ENCODE data around the gene FN1.
"Not testable (repeated sequence)": the region's sequence is repeated elsewhere in the genome, so short reads cannot be mapped to it uniquely, and the experiment has no call there.

FN1 gene

DNA sequence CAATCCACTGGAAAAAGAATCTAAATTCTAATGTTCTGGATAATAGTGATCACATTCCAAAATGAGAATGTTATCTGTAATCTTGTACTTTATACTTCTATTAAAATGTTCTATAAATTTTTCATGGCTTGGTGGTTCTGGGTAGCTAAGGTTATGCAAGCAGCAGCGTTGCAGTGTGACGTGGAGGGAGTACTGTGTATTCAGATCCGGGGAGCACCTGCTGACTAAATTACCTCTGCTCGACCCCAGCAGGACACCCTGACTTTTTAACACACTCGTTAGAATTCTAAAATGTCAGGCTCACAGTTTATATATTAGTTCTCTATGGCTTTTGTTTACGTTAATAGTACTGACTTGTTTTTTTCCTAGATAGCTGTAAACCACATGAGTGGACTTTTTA, 111.1 kb downstream of the FN1 start:
- no peak for DNase-seq

DNA sequence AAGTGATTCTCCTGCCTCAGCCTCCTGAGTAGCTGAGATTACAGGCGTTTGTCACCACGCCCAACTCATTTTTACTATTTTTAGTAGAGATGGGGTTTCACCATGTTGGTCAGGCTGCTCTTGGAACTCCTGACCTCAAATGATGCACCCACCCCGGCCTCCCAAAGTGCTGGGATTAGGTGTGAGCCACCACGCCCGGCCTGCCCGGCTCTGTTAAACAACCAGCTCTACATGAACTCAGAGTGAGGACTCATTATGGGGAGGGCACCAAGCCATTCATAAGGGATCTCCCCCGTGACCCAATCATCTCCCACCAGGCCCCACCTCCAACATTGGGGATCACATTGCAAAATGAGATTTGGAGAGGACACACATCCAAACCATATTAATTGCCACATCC, 115.2 kb downstream of the FN1 start:
- no peak for DNase-seq

DNA sequence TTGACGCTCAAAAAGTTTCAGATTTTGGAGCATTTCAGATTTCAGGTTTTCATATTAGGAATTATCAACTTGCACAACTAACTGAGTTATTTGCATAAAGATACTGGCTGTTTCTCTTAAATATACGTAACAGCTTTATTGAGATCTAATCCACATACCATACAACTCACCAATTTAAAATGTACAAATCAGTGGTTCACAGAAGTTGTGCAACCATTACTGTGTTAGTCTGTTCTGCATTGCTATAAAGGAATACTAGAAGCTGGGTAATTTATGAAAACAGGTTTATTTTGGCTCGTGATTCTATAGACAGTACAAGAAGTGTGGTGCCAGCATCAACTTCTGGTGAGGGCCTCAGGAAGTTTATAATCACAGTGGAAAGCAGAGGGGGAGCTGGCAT, 115.8 kb downstream of the FN1 start:
- no peak for DNase-seq

DNA sequence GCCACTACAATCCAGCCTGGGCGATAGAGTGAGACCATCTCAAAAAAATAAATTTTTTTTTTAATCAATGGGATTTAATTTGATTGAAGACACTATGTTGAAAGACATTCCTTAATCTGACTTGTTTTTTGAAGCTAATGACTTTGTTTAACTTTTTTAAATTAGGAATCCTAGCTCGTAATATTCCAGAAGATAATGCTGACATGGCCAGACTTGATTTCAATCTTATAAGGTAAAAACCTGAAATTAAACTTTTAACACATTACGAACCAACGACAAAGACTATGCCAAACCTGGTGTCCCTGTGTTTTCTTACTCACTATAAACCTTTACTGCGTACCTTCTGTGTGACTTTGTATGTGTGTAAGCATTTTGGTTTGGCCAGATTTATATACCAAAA, 116.4 kb downstream of the FN1 start:
- DNase-seq: no peak

DNA sequence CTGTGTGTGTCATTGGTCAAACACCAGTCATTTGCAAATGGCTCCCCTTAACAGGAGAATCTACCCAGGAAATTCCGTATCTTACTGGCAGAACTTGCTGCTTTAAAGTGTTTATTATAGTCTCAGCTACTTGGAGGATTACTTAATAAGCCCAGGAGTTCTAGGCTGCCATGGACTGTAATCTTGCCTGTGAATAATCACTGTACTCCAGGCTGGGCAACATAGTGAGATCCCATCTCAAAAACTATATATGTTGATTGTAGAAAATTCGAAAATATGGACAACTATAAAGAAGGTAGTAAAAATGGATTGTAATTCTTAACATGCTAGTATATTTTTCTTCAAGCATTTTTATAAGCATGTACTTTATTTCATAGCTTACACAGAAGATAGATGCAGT, 119.5 kb downstream of the FN1 start:
- DNase-seq: no peak

DNA sequence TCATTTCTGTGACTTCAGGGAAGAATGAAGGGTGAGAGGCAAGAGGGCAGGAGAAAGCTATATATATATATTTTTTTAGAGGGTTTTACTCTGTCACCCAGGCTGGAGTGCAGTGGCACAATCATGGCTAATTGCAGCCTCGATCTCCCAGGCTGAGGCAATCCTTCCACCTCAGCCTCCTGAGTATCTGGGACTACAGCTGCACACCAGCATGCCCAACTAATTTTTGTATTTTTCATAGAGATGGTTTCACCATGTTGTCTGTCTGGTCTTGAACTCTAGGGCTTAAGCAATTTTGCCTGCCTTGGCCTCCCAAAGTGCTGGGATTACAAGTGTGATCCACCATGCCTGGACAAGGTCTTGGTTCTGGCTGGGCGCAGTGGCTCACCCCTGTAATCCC, 120.6 kb downstream of the FN1 start:
- DNase-seq: no peak

DNA sequence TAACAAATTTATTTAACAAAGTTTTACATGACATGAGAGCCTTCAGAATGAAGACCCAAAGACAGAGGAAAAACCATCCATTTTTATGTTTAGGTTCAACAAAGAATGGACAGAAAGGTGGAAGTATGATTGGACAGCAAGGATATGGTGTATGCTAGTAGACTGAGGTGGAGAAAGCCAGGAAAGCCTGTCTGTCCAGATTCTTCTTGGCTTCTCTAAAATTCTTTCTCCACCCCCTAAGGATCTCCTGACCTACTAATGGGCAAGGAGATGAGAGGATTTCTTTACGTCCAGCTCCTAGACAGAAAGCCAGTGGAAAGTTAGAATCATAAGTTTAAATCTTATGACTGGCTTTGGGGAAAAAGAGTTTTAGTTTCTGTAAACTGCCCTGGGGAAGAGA, 121.0 kb downstream of the FN1 start:
- DNase-seq: no peak

DNA sequence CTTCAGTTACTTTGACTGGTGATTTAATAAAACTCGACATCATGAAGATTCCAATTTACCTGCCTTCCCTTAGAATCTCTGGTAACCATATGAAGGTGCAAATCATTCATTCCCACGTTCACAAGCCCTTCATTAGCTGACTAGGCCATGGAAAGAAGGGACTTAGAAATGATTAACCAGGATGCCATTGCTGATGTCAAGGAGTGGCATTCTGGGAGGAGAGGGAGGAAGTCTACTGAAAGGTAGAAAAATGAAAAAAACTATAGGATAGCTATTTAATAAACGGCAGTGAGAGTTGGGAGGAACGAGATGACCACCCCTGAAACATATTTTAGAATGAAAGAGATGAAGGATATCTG, 122.6 kb downstream of the FN1 start:
- DNase-seq: no peak

DNA sequence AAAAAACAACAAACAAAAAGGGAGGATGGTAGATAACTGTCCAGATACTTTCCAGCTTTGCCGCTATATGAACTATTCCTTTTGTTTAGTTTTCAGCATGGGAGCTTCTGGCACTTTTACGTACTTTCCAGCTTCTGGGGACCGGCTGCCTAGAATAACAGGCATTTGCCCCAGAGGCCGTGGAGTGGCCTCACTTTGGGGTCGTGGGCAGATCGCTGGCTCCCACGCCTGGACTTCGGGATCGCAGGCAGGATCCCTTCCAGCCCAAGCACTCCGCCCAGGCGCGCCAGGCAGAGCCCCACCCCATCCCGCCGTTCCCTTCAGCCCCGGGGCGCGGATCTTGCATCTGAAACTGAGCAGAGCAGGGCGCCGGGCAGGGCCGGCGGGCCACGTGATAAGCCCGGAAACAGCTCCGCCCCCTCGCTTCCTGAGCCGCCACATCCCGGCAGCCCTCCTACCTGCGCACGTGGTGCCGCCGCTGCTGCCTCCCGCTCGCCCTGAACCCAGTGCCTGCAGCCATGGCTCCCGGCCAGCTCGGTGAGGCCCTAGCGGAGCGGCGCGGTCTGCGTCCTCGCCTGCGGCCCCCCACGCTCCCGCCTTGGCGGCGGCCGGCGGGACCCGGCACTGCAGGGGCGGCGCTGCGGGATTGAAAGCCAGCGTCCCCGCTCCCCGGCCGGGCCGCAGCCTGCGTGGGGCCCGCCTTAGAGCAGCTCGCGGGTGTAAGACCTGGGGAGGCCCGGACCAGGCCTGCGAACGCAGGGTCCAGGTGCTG, 124.1 kb downstream of the FN1 start, which contains the start of gene ATIC:
Gene ATIC (plus strand): TSS at position 435 of the 772 bp plus-strand sequence. CDS start 84 bp downstream, at position 519.
- DNase-seq: peak; percentile 61

DNA sequence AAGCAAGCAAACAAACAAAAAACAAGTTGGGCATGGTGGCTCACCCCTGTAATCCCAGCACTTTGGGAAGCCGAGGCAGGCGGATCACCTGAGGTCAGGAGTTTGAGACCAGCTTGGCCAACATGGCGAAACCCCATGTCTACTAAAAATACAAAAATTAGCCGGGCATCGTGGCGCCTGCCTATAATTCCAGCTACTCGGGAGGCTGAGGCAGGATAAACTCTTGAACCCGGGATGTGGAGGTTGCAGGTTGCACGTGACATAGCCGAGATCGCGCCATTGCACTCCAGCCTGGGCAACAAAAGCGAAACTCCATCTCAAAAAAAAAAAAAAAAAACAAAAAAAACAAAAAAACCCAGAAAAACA, 124.6 kb downstream of the FN1 start:
- not testable (repeated sequence) for DNase-seq

Data from NCI-H2107 (cell line).